Measurements from ENCODE around the gene KRTAP23-1. TPM values are rescaled to one million over a fixed set of nuclear protein-coding genes. Genes with fewer than 3 reads are reported as not detected.

The KRTAP23-1 gene
- total RNA-seq, 6 experiments from 2014 or later = not detected

DNA sequence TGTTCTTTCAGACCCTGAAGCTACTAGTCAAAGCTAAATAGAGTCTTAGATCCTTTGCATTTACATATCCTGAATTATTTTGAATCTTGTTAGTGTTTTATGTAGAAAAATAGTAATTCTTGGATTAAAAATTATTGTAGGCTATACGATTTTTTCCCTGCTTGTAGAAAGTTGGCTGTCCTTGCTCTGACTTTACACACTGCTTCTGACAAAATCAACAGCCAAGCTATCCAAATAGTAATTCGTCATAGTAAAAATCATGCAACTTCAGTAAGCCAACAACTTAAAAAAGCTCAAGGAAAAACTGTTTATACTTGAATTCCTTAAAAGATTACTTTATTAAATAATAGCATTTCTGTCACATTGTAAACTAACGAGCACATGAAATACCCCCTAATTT is 7.5 kb upstream of the KRTAP23-1 start:
- TF ChIP-seq, protein P1, sequence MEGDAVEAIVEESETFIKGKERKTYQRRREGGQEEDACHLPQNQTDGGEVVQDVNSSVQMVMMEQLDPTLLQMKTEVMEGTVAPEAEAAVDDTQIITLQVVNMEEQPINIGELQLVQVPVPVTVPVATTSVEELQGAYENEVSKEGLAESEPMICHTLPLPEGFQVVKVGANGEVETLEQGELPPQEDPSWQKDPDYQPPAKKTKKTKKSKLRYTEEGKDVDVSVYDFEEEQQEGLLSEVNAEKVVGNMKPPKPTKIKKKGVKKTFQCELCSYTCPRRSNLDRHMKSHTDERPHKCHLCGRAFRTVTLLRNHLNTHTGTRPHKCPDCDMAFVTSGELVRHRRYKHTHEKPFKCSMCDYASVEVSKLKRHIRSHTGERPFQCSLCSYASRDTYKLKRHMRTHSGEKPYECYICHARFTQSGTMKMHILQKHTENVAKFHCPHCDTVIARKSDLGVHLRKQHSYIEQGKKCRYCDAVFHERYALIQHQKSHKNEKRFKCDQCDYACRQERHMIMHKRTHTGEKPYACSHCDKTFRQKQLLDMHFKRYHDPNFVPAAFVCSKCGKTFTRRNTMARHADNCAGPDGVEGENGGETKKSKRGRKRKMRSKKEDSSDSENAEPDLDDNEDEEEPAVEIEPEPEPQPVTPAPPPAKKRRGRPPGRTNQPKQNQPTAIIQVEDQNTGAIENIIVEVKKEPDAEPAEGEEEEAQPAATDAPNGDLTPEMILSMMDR (IDR thresholded peaks at IDR 0.05) = no peak
- H3K36me3 Mint-ChIP-seq (ENCODE audit: low read depth) = no peaks in the 10 kb centered on the region
- no peak overlapping the region for H3K4me3 Mint-ChIP-seq
- peaks cover 55% of the 10 kb centered on the region for H3K9me3 Mint-ChIP-seq
- DNase-seq = no peak
- H3K4me1 Mint-ChIP-seq (ENCODE audit: low read depth) = no peaks in the 10 kb centered on the region
- H3K27ac Mint-ChIP-seq = no peak overlapping the region
- H3K27me3 Mint-ChIP-seq (ENCODE audit: insufficient read depth) = no peaks in the 10 kb centered on the region

DNA sequence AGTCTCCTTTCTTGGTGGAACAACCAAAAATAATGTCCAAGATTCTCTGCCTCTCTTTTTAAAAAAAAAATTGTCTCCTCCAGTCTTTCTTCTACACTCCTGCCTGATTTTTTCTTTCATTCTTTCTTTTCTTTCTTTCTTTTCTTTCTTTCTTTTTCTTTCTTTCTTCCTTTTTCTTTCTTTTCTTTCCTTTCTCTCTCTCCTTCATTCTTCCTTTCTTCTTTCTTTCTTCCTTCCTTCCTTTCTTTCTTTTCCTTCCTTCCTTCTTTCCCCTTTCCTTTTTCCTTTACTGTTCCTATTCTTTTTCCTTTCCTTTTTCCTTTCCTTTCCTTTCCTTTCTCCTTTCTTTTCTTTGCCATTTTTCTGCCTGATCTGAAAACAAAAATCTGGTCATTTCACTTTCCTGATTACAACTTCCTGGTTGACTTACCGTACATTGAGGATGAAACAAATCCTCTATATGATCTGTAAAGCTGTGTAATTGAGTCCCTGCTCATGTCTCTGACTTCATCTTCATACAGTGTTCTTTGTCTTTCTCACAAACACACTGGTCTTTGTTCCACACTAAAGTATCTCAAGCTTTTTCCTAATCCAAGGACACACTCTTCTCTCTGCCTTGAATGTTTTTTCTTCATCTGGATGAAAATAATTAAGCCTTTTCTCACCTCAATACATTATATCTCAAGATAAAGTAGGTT is 6.1 kb upstream of the KRTAP23-1 start:
- no peak overlapping the region for H3K27ac Mint-ChIP-seq
- TF ChIP-seq, protein P1 (IDR thresholded peaks at IDR 0.05) = no peak
- H3K27me3 Mint-ChIP-seq (ENCODE audit: insufficient read depth) = no peaks in the 10 kb centered on the region
- H3K36me3 Mint-ChIP-seq (ENCODE audit: low read depth) = no peaks in the 10 kb centered on the region
- H3K4me3 Mint-ChIP-seq = no peak overlapping the region
- no peak for DNase-seq
- H3K4me1 Mint-ChIP-seq (ENCODE audit: low read depth) = no peaks in the 10 kb centered on the region
- H3K9me3 Mint-ChIP-seq = peaks cover 54% of the 10 kb centered on the region

DNA sequence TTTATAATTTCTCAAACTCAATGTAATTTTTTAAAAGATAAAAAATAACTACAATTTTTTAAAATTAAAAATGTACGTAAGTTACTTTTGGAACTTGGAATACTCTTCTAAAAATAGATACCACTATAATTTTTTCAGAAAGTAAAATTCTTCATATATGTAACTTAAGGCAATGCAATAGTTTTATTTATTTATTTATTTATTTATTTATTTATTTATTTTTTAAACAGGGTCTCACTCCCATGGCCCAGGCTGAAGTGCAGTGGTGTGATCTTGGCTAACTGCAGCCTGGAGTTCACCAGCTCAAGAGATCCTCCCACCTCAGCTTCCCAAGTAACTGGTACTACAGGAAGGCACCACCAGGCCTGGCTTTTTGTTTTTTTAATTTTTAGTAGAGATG is 3.1 kb upstream of the KRTAP23-1 start:
- no peaks in the 10 kb centered on the region for H3K27me3 Mint-ChIP-seq (ENCODE audit: insufficient read depth)
- H3K27ac Mint-ChIP-seq = no peak overlapping the region
- peaks cover 55% of the 10 kb centered on the region for H3K9me3 Mint-ChIP-seq
- no peak for DNase-seq
- TF ChIP-seq, protein P1 (IDR thresholded peaks at IDR 0.05) = no peak
- H3K4me1 Mint-ChIP-seq (ENCODE audit: low read depth) = no peaks in the 10 kb centered on the region
- no peak overlapping the region for H3K4me3 Mint-ChIP-seq
- H3K36me3 Mint-ChIP-seq (ENCODE audit: low read depth) = no peaks in the 10 kb centered on the region

DNA sequence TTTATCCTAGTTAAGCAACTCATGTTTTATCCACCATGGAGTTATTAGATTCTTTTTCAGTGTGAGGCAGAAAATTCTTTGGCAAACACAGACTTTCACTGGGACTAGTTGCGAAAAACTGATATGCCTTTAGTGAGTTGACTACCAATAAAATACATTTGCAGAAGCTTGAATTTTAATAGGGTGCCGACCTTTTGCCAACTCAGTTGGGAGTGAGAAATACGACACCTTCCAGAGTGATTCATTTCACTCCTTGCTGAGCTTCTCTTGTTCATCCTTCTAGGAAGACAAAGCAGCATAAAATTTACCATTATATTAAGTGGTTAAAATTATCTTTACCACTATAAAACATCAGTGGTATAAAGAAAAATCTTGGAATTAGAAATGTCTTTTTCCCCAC is 1.2 kb upstream of the KRTAP23-1 start:
- Mint-ChIP-seq H3K27me3 (ENCODE audit: insufficient read depth) (peaks cover 1% of the 10 kb centered on the region; the same call in 1 of the 2 replicates), H3K9me3 (peaks cover 59% of the 10 kb centered on the region), H3K36me3 (ENCODE audit: low read depth) (no peaks in the 10 kb centered on the region), H3K4me3 (no peak overlapping the region), H3K27ac (no peak overlapping the region), H3K4me1 (ENCODE audit: low read depth) (no peaks in the 10 kb centered on the region)
- TF ChIP-seq, protein P1 (IDR thresholded peaks at IDR 0.05) = no peak
- no peak for DNase-seq

DNA sequence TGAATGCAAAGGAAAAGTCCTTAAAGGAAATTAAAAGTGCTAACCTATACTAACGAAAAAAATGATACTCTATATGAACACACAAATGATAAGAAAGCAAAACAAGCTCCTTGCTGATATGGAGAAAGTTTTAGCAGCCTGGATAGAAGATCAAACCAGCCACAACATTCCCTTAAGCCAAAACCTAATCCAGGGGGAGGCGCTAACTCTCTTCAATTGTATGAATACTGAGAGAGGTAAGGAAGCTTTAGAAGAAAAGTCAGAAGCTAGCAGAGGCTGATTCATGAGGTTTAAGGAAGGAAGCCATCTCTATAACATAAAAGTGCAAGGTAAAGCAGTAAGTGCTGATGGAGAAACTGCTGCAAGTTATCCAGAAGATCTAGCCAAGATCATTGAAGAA is 3.4 kb downstream of the KRTAP23-1 start:
- H3K27ac Mint-ChIP-seq = no peak overlapping the region
- no peak overlapping the region for H3K4me3 Mint-ChIP-seq
- no peak for DNase-seq
- H3K9me3 Mint-ChIP-seq = peaks cover 42% of the 10 kb centered on the region
- H3K27me3 Mint-ChIP-seq (ENCODE audit: insufficient read depth) = peaks cover 1% of the 10 kb centered on the region; the same call in 1 of the 2 replicates
- H3K36me3 Mint-ChIP-seq (ENCODE audit: low read depth) = no peaks in the 10 kb centered on the region
- no peaks in the 10 kb centered on the region for H3K4me1 Mint-ChIP-seq (ENCODE audit: low read depth)
- TF ChIP-seq, protein P1 (IDR thresholded peaks at IDR 0.05) = no peak
